Measurements from ENCODE around the gene UBE2F. TPM values are rescaled to one million over a fixed set of nuclear protein-coding genes. Genes with fewer than 3 reads are reported as not detected.

UBE2F gene
- total RNA-seq, 1 experiment from 2014 or later: 44.9 TPM

DNA sequence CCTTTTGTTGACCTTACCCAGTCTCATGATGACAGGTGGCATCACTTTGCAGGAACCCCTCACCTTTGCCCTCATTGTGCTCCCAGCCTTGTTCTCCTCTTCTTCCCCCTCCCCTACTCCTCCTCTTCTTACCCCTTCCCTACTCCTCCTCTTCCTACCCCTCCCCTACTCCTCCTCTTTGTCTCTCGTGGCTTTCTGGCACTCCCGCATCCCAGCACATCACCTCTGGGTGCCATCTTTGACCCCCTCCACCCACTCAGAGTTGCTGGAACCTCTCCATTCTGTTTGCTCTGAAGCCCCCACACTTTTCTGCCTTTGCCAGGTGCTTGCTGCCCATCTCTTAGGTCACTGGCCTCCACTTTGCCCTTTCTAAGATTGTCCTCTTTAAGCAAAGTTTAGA lies 17.1 kb downstream of the UBE2F start:
- CTCF ChIA-PET: interaction anchor here (0.6 kb wide), 1 partner anchor 69 kb away, joined by 7 read pairs; no protein-coding TSS in a partner anchor
- BruUV-seq (replicated peaks): no TSS peak
- in situ Hi-C loops (cut with HindIII; ENCODE audit: low pct_unique_long_range_greater_than_20kb, low sequenced_read_pairs) (no loop called here), intact Hi-C loops (cut with micrococcal nuclease; ENCODE audit: unreplicated experiment) (no loop called here)
- Histone ChIP-seq H3K9me3 (ENCODE audit: control insufficient read depth, insufficient read depth, low read depth, low read length) (no peaks in the 10 kb centered on the region), H3K4me1 (ENCODE audit: control insufficient read depth, insufficient read depth, low read length) (no peaks in the 10 kb centered on the region), H3K27ac (ENCODE audit: low read length) (no peak overlapping the region), H3K27me3 (ENCODE audit: control insufficient read depth, insufficient read depth, low read length) (no peaks in the 10 kb centered on the region), H3K4me3 (ENCODE audit: low read depth in 2 of 2, low read length in 2 of 2) (no peak overlapping the region), H3K36me3 (ENCODE audit: control insufficient read depth, insufficient read depth, low read length) (no peaks in the 10 kb centered on the region)
- ATAC-seq (no peak), DNase-seq (ENCODE audit: low read depth, low spot score) (no peak)
- POLR2A ChIA-PET: no interaction called here
- no peak for TF ChIP-seq SIN3A (IDR thresholded peaks at IDR 0.05; ENCODE audit: borderline replicate concordance, insufficient read depth, low read depth, low read length)
- TF ChIP-seq, protein P1, sequence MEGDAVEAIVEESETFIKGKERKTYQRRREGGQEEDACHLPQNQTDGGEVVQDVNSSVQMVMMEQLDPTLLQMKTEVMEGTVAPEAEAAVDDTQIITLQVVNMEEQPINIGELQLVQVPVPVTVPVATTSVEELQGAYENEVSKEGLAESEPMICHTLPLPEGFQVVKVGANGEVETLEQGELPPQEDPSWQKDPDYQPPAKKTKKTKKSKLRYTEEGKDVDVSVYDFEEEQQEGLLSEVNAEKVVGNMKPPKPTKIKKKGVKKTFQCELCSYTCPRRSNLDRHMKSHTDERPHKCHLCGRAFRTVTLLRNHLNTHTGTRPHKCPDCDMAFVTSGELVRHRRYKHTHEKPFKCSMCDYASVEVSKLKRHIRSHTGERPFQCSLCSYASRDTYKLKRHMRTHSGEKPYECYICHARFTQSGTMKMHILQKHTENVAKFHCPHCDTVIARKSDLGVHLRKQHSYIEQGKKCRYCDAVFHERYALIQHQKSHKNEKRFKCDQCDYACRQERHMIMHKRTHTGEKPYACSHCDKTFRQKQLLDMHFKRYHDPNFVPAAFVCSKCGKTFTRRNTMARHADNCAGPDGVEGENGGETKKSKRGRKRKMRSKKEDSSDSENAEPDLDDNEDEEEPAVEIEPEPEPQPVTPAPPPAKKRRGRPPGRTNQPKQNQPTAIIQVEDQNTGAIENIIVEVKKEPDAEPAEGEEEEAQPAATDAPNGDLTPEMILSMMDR (IDR thresholded peaks at IDR 0.05): no peak
- TF ChIP-seq, protein P2, sequence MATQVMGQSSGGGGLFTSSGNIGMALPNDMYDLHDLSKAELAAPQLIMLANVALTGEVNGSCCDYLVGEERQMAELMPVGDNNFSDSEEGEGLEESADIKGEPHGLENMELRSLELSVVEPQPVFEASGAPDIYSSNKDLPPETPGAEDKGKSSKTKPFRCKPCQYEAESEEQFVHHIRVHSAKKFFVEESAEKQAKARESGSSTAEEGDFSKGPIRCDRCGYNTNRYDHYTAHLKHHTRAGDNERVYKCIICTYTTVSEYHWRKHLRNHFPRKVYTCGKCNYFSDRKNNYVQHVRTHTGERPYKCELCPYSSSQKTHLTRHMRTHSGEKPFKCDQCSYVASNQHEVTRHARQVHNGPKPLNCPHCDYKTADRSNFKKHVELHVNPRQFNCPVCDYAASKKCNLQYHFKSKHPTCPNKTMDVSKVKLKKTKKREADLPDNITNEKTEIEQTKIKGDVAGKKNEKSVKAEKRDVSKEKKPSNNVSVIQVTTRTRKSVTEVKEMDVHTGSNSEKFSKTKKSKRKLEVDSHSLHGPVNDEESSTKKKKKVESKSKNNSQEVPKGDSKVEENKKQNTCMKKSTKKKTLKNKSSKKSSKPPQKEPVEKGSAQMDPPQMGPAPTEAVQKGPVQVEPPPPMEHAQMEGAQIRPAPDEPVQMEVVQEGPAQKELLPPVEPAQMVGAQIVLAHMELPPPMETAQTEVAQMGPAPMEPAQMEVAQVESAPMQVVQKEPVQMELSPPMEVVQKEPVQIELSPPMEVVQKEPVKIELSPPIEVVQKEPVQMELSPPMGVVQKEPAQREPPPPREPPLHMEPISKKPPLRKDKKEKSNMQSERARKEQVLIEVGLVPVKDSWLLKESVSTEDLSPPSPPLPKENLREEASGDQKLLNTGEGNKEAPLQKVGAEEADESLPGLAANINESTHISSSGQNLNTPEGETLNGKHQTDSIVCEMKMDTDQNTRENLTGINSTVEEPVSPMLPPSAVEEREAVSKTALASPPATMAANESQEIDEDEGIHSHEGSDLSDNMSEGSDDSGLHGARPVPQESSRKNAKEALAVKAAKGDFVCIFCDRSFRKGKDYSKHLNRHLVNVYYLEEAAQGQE (IDR thresholded peaks at IDR 0.05; ENCODE audit: insufficient read depth in 1 of 2, low read depth in 2 of 2, low read length in 1 of 2): no peak
- TF ChIP-seq POLR2AphosphoS5 (IDR thresholded peaks at IDR 0.05; ENCODE audit: low read depth, low read length): no peak
- no peak for TF ChIP-seq TCF7L2 (IDR thresholded peaks at IDR 0.05; ENCODE audit: low read depth, low read length)

DNA sequence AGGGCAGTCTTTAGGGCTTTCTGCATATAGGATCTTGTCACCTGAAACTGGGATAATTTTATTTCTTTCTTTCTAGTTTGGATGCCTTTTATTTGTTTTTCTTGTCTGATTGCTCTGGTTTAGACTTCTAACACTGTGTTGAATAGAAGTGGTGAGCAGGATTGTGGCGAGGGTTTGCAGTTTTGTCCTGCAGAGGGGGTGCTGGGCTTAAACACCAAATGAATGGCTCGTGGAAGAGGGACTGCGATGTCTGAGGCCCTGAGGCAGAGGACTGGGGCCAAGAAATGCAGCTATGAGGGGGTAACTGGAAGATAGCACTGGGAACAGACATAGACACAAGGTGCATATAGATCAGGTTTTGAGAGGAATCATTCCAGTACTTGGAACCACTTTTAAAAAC lies 20.5 kb downstream of the UBE2F start:
- ATAC-seq: no peak
- Histone ChIP-seq H3K4me1 (ENCODE audit: control insufficient read depth, insufficient read depth, low read length) (no peaks in the 10 kb centered on the region), H3K9me3 (ENCODE audit: control insufficient read depth, insufficient read depth, low read depth, low read length) (no peaks in the 10 kb centered on the region), H3K27me3 (ENCODE audit: control insufficient read depth, insufficient read depth, low read length) (no peaks in the 10 kb centered on the region), H3K36me3 (ENCODE audit: control insufficient read depth, insufficient read depth, low read length) (no peaks in the 10 kb centered on the region; the same call in 1 of the 2 replicates), H3K4me3 (ENCODE audit: low read depth in 2 of 2, low read length in 2 of 2) (no peak overlapping the region), H3K27ac (ENCODE audit: low read length) (no peak overlapping the region)
- POLR2A ChIA-PET: interaction anchor here (0.7 kb wide), 1 partner anchor 39 kb away, joined by 6 read pairs; no protein-coding TSS in a partner anchor
- in situ Hi-C loops (cut with HindIII; ENCODE audit: low pct_unique_long_range_greater_than_20kb, low sequenced_read_pairs): no loop called here
- BruUV-seq (replicated peaks): no TSS peak
- TF ChIP-seq SIN3A (IDR thresholded peaks at IDR 0.05; ENCODE audit: borderline replicate concordance, insufficient read depth, low read depth, low read length) (no peak), TCF7L2 (IDR thresholded peaks at IDR 0.05; ENCODE audit: low read depth, low read length) (no peak), POLR2AphosphoS5 (IDR thresholded peaks at IDR 0.05; ENCODE audit: low read depth, low read length) (no peak)
- TF ChIP-seq, protein P1 (IDR thresholded peaks at IDR 0.05): no peak
- TF ChIP-seq, protein P2 (IDR thresholded peaks at IDR 0.05; ENCODE audit: insufficient read depth in 1 of 2, low read depth in 2 of 2, low read length in 1 of 2): no peak
- intact Hi-C loops (cut with micrococcal nuclease; ENCODE audit: unreplicated experiment): no loop called here
- DNase-seq (ENCODE audit: low read depth, low spot score): no peak
- CTCF ChIA-PET: no interaction called here
